Measurements from ENCODE around the gene SRPK3.

The SRPK3 gene

GRCh38 chrX:153771415-153772315 is 9.2 kb upstream of the SRPK3 start:
- no peak for DNase-seq

GRCh38 chrX:153772316-153773217 is 8.3 kb upstream of the SRPK3 start:
- DNase-seq, result no peak

DNA sequence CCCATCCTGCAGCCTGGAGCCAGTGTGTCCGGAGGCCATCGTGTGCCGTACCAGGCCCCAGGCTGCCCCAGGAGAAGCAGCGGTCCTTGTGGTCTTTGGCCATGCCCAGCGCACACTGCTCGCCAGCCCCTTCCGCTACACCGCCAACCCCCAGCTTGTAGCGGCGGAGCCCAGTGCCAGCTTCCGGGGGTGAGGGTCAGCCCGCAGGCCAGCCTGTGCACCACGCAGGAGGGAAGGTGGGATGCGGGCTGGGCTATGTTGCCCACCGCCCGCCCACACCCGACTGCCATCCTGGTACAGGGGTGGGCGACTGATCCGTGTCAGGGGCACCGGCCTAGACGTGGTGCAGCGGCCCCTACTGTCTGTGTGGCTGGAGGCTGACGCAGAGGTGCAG is 7.6 kb upstream of the SRPK3 start:
- no peak for DNase-seq

DNA sequence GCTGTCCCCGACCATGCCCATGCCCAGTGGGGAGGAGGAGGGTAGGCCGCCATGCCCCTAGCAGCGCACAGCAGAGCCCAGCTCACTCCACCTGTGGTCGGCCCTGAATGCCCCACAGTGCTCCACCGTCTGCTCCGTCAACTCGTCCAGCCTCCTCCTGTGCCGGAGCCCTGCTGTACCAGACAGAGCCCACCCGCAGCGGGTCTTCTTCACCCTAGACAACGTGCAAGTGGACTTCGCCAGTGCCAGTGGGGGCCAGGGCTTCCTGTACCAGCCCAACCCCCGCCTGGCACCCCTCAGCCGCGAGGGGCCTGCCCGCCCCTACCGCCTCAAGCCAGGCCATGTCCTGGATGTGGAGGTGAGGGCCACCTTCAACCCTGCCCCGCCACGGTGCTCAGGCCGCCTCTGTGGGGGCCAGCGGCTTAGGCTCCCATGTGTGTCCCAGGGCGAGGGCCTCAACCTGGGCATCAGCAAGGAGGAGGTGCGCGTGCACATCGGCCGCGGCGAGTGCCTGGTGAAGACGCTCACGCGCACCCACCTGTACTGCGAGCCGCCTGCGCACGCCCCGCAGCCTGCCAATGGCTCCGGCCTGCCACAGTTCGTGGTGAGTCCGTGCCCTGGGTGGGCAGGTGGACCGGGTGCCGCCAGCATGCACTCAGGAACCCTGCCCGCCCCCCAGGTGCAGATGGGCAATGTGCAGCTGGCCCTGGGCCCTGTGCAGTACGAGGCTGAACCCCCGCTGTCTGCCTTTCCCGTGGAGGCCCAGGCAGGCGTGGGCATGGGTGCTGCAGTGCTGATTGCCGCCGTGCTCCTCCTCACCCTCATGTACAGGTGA is 6.9 kb upstream of the SRPK3 start:
- no peak for DNase-seq

GRCh38 chrX:153774576-153775292 is 6.1 kb upstream of the SRPK3 start:
- DNase-seq, result no peak

- no peak for DNase-seq
These were observed 5.3 kb upstream of the SRPK3 start for GRCh38 chrX:153775293-153776119.

DNA sequence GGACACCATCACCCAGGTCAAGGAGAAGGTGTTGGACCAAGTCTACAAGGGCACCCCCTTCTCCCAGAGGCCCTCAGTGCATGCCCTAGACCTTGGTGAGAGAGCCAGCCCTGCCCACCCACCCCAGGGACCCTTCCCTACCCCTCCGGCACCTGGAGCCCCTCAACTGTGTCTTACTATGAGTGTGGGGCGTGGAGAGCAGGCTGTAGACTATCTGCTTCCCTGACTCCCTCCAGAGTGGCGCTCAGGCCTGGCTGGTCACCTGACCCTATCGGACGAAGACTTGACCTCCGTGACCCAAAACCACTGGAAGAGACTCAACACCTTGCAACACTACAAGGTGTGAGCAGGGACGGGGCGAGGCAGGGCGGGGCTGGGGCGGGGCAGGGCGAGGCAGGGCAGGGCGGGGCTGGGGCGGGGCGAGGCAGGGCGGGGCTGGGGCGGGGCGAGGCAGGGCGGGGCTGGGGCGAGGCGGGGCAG is 4.7 kb upstream of the SRPK3 start:
- DNase-seq, result no peak

DNA sequence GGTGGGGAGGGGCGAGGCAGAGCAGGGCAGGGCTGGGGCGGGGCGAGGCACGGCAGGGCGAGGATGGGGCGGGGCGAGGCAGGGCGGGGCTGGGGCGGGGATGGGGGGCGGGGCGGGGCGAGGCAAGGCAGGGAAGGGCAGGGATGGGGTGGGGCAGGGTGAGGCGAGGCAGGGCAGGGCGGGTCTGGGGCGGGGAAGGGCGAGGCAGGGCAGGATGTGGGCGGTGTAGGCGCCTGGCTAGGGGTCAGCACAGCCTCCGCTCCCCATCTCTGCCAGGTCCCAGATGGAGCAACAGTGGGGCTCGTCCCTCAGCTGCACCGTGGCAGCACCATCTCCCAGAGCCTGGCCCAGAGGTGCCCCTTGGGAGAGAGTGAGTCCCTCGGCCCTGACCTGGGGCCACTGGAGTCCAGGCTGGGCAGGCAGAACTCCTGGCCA is 4.2 kb upstream of the SRPK3 start:
- no peak for DNase-seq

GRCh38 chrX:153777261-153778090 is 3.4 kb upstream of the SRPK3 start:
- DNase-seq, result no peak

GRCh38 chrX:153778181-153778580 is 2.7 kb upstream of the SRPK3 start:
- DNase-seq, result no peak

DNA sequence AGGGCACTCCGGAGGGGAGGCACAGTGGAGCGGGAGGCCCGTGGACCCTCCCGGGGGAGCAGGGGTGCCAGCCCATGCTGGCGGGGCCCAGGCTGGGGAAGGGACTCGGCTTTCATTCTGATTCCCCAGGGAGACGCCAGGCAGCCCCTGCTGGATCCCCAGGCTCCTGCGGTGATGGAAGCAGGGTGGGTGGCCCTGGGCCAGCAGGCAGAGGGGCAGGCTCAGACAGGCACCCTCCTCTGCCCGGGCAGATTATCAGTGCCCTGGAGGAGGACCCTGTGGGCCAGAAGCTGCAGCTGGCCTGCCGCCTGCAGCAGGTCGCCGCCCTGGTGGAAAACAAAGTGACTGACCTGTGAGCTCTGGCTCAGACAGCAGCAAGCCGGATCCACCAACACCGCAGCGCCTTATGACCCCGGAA is 2.1 kb upstream of the SRPK3 start:
- DNase-seq, result peak; percentile 28

DNA sequence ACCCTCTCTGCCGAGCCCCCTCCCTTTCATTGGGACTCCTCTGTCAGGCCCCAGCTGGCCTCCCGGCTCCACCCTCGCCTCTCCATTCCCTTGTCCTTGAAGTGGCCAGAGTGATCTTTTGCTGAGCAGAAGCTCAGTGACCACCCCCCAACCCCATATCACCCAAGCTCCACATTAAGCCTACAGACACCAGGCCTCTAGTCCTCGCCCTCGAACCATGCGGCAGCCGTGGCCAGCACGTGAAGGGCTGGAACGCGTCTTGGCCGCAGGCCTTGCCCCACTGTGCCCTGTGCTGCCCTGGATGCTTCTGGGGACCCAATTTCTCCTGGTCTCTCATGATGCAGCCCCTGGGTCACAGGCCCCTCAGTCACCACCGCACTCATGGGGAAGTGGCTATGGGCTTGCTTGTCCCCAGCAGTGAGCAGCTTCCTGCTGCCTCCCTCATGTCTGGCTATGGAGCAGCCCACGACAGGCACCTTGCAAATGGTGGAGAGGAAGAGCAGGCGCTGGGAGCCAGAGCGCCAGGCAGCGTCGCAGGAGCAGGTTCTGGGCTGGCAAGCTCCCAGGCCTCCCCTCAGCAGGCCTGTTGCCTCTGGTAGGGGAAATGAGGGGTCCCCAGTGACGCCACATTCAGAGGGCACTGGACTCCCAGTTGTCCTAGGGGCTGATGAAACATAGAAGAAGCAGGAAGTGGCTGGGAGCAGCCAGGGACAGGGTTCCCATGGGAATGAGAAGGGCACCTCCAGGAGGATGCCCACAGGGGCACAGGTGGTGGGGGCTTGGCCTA is 757 bp upstream of the SRPK3 start:
- DNase-seq, result no peak

- DNase-seq, result no peak
These were observed 697 bp downstream of the SRPK3 start for GRCh38 chrX:153781428-153782047.

- DNase-seq, result no peak
These were observed 1.5 kb downstream of the SRPK3 start for GRCh38 chrX:153782313-153782712.

GRCh38 chrX:153782871-153783270 is 2.0 kb downstream of the SRPK3 start:
- DNase-seq, result no peak

DNA sequence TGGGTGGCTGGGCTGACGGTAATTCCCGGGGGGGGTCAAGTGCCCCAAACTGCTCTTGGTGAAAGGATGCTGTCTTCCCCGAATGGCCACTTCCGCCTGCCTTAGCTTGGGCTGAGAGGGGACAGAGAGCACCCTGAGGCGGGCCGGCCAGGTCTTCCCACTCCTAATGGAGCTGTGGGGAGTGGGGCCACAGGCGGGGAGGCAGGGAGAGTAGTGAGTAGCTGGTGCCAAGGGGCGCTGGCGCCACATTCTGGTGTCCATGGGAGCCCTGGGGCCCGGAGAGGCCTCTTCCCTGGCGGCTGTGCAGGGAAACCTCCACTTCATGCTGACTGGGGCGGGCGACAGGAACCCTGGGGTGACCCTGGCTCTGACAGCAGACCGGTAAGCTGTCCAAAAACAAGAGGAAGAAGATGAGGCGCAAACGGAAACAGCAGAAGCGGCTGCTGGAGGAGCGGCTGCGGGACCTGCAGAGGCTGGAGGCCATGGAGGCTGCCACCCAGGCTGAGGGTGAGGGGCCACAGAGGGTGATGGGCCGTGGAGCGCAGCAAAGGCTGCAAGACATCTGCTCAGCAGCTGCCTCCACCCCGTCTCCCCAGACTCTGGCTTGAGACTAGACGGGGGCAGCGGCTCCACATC is 2.7 kb downstream of the SRPK3 start:
- no peak for DNase-seq

DNA sequence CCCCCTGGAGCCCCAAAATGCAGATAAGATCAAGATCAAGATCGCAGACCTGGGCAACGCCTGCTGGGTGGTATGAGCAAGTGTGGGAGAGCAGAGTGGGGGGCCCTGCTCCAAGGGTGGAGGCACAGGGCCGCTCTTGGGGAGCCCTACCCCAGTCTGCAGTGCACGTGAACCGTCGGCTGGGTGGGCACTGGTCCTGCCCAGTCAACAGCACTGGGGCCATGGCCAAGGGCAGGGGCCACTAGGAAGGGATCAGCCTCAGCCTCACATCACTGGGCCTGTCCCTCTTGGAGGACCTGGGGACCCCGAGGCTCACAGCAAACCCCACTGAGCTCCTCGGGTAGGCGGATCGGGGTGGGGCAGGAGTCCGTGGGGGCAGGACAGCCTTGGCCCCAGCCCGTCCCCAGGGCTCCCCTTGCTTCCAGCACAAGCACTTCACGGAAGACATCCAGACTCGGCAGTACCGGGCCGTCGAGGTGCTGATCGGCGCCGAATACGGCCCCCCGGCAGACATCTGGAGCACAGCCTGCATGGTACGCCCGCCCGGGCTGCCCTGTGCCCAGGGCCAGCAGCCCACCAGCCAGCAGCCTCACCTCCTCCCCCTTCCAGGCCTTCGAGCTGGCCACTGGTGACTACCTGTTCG is 3.6 kb downstream of the SRPK3 start:
- DNase-seq, result no peak

GRCh38 chrX:153786669-153787068 is 5.8 kb downstream of the SRPK3 start:
- no peak for DNase-seq
